Suprapubic skin (tissue), 2 donors: Measurements from ENCODE around the gene CAMK1D.

Experiments used
- EP300 ChIP-seq: sonication (generic); formaldehyde crosslinking; IDR thresholded peaks from one replicate; pipeline ENCODE4 v1.6.1; 2017; ENCODE audit warnings: antibody characterized with exemption
- POLR2A ChIP-seq, 2 donors: fragments of 450-650 bp; IDR thresholded peaks; one replicate each; pipeline ENCODE4 v1.6.1; 2017; ENCODE audit warnings: antibody characterized with exemption in 2 of 2, mild to moderate bottlenecking in 2 of 2, moderate library complexity in 2 of 2

DNA sequence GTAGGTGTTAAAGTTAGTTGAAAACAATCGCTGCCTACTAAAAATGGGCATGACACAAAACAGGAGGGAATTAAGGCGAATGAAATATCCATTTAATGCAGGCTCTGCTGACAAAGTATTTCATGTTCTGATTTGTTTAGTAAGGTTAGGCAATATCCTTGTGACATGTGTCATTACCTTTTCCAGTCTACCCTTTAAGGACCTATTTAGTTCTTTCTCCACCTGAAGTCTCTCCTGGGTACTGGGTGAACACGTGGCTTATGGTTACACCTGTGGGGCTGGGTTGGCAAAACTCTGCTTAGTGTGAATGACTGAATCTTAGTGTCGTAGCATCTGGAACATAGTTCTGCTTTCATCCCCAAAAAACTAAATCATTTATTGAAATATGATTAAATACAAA lies 338.6 kb downstream of the CAMK1D start:
- TF ChIP-seq POLR2A (IDR thresholded peaks at IDR 0.05) = no peak
- TF ChIP-seq EP300 = no peak
